Left ventricle myocardium inferior (tissue), 1 donor: ENCODE results near the gene ABCA3. TPM values are rescaled to one million over a fixed set of nuclear protein-coding genes. Genes with fewer than 3 reads are reported as not detected.

ENCODE experiments used
- DNase-seq: peaks from one replicate; pipeline ENCODE4 v3.0.0-alpha.2; 2020
- H3K27ac ChIP-seq: fragments of 200-600 bp; replicated peaks from 2 replicates; pipeline ENCODE4 v1.8.0; 2021
- H3K27me3 ChIP-seq: fragments of 200-600 bp; 2 replicates; pipeline ENCODE4 v1.8.0; 2021; ENCODE audit warnings: low read depth
- H3K36me3 ChIP-seq: fragments of 200-600 bp; 2 replicates; pipeline ENCODE4 v1.8.0; 2021
- H3K4me1 ChIP-seq: fragments of 200-600 bp; 2 replicates; pipeline ENCODE4 v1.8.0; 2021
- H3K4me3 ChIP-seq: fragments of 200-600 bp; 2 replicates; pipeline ENCODE4 v1.8.0; 2021; ENCODE audit warnings: mild to moderate bottlenecking, moderate library complexity
- H3K9me3 ChIP-seq: fragments of 200-600 bp; replicated peaks from 2 replicates; pipeline ENCODE4 v1.8.0; 2021
- CTCF ChIP-seq: fragments of 200-600 bp; IDR thresholded peaks from 2 replicates; pipeline ENCODE4 v1.8.0; 2021; ENCODE audit warnings: antibody characterized with exemption, mild to moderate bottlenecking, borderline replicate concordance
- intact Hi-C: fragments of 100-400 bp; cut with micrococcal nuclease; formaldehyde crosslinking; loops from one replicate; pipeline ENCODE4 v1.11.0; 2022
- total RNA-seq: library from RNA; stranded (reverse); fragmentation: NEBNext Ultra II Directional; extraction: Animal tissue kit (Norgen Biotek cat#: 25700); gene quantifications from one replicate; pipeline ENCODE4 v1.2.1, GENCODE V29; 2021
- donor health status: DM: no; HTN: yes; CAD: no; lungs with severe emphysema.

The ABCA3 gene
- total RNA-seq, 1 donor from 2014 or later = 6.9 TPM

DNA sequence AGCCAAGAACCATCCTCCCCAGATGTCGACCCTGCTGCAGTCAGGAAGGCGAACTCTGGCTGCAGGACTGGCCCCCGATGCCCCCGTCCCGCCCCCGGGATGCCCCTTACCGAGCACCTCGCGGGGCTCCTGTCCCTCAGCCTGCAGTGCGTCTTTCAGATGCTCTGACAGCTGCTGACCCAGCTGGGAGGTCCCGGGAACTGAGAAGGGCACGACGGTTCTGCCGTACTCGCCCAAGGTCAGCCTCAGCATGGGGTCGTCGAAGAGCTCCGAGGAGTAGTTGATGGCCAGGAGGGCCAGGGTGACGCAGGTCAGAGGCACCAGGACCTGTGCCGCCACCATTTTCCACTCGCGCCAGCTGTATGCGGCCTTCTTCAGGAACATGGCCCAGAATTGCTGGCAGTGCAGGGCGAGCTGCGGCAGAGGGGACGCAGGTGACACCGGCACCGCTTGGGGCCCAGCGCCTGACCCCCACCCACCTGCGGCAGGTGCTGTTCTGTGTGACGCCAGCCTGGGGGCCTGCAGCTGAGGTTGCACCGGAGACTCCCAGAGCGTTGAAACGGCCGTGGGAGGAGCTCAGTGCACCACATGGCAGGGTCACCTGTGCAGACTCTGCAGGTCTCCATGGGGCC lies 52.5 kb downstream of the ABCA3 start:
- peaks cover 67% of the 10 kb centered on the region for H3K36me3 ChIP-seq
- TF ChIP-seq CTCF = no peak
- H3K27me3 ChIP-seq = no peaks in the 10 kb centered on the region
- intact Hi-C loops = no loop called here
- no peaks in the 10 kb centered on the region for H3K4me1 ChIP-seq
- H3K9me3 ChIP-seq = no peaks in the 10 kb centered on the region
- DNase-seq = no peak
- no peak overlapping the region for H3K4me3 ChIP-seq
- H3K27ac ChIP-seq = no peak overlapping the region

DNA sequence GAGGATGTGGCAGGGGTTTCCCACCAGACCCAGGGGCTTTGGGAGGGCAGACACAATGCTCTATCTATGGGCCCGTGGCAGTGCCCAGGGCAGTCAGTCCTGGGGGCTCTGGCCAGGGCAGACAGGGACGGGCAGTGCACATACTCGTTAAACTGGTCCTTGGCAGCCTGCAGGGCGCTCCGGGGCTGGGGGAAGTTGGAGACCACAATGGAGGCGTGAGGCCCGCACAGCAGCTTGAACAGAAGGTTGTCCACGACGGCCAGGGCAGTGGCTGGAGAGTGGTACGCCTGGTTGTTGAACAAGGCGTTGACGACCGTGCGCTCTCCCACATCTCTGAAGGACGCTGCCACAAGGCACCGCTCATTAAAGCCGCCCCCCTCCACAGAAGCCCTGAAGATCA lies 54.0 kb downstream of the ABCA3 start:
- no peak for DNase-seq
- Histone ChIP-seq H3K4me1 (no peaks in the 10 kb centered on the region), H3K36me3 (peaks cover 64% of the 10 kb centered on the region), H3K27me3 (no peaks in the 10 kb centered on the region), H3K9me3 (no peaks in the 10 kb centered on the region), H3K27ac (no peak overlapping the region), H3K4me3 (no peak overlapping the region)
- TF ChIP-seq CTCF = no peak
- intact Hi-C loops = no loop called here

GRCh38 chr16:2285731-2286191 lies 54.8 kb downstream of the ABCA3 start:
- no peak overlapping the region for H3K27ac ChIP-seq
- H3K4me3 ChIP-seq = no peak overlapping the region
- no peak for TF ChIP-seq CTCF
- no peak for DNase-seq
- no peaks in the 10 kb centered on the region for H3K4me1 ChIP-seq
- peaks cover 60% of the 10 kb centered on the region for H3K36me3 ChIP-seq
- intact Hi-C loops = no loop called here
- no peaks in the 10 kb centered on the region for H3K9me3 ChIP-seq
- H3K27me3 ChIP-seq = no peaks in the 10 kb centered on the region

DNA sequence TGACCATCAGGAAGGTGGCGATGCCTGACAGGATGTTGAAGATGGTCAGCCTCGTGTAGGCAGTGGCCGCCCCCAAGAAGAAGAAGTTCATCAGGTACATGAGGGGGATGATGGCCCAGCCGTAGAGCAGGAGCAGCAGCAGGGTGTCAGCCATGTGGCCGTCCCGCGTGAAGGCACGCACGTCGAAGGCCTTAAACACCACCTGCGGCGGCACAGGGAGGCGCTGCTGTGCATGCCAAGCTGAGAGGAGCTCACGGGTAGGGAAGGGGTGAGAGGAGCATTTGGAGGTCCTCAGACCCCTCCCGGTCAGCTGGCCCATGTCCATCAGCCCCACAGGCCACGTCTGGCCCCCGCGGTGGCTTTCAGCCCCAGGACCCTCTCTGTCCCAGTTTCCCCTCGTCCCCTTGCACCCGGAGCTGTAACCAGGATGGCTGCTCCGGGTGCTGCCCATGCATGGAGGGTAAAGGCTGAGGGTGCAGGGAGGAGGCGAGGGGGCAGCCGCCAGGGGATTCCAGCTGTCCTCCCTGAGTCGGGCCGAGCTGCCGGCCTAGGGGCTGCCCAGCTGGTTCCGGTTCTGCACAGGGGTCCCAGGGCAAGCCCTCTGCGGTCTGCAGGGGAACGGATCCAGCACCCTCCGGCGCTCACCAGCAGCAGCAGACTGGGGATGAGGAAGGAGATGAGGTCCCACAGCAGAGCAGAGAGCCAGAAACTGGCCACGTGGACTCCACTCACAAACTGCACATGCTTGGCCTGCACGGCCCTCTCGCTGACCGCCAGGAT lies 55.5 kb downstream of the ABCA3 start:
- H3K9me3 ChIP-seq = no peaks in the 10 kb centered on the region
- no peaks in the 10 kb centered on the region for H3K4me1 ChIP-seq
- no peak for DNase-seq
- no peak overlapping the region for H3K27ac ChIP-seq
- TF ChIP-seq CTCF = no peak
- H3K36me3 ChIP-seq = peaks cover 59% of the 10 kb centered on the region
- no peaks in the 10 kb centered on the region for H3K27me3 ChIP-seq
- no peak overlapping the region for H3K4me3 ChIP-seq
- intact Hi-C loops = no loop called here

- no peak for DNase-seq
- H3K36me3 ChIP-seq = peaks cover 60% of the 10 kb centered on the region
- intact Hi-C loops = no loop called here
Observed at GRCh38 chr16:2284001-2284770, 56.3 kb downstream of the ABCA3 start.

More at GRCh38 chr16:2284001-2284770, 56.3 kb downstream of the ABCA3 start:
- no peak overlapping the region for H3K4me3 ChIP-seq
- no peaks in the 10 kb centered on the region for H3K4me1 ChIP-seq
- no peak for TF ChIP-seq CTCF
- H3K9me3 ChIP-seq = no peaks in the 10 kb centered on the region
- H3K27me3 ChIP-seq = no peaks in the 10 kb centered on the region
- no peak overlapping the region for H3K27ac ChIP-seq
